K562 (cell line): ENCODE data around the gene ZFAND2A. TPM values are rescaled to one million over a fixed set of nuclear protein-coding genes. Genes with fewer than 3 reads are reported as not detected.

Experiments
- CHD2 ChIP-seq: IDR thresholded peaks from 2 replicates; pipeline ENCODE4 v1.6.1; 2011; ENCODE audit warnings: low read depth, low read length
- NR2F6 ChIP-seq: fragments of 450-650 bp; formaldehyde crosslinking; IDR thresholded peaks from 2 replicates; pipeline ENCODE4 v1.4.0; 2020; ENCODE audit warnings: mild to moderate bottlenecking
- RBM22 ChIP-seq: fragments of 200-400 bp; formaldehyde crosslinking; IDR thresholded peaks from 2 replicates; pipeline ENCODE4 v1.6.1; 2018; ENCODE audit warnings: low read length, low read depth; ENCODE audit not compliant: poor library complexity, severe bottlenecking
- SREBF2 ChIP-seq: sonication (generic); formaldehyde crosslinking; IDR thresholded peaks from 2 replicates; pipeline ENCODE4 v1.4.0; 2020; ENCODE audit warnings: mild to moderate bottlenecking, missing genetic modification reagents
- TCFL5 ChIP-seq: fragments of 250-450 bp; sonication (Bioruptor Pico); conservative IDR thresholded peaks from 2 replicates; pipeline ENCODE4 v1.6.1; 2021; ENCODE audit warnings: mild to moderate bottlenecking, moderate library complexity, matching md5 sums
- ZNF212 ChIP-seq: fragments of 450-650 bp; formaldehyde crosslinking; IDR thresholded peaks from 2 replicates; pipeline ENCODE4 v1.4.0; 2020; ENCODE audit warnings: mild to moderate bottlenecking
- ZNF707 ChIP-seq: fragments of 250-450 bp; sonication (Bioruptor Pico); conservative IDR thresholded peaks from 2 replicates; pipeline ENCODE4 v1.8.0; 2022; ENCODE audit warnings: inconsistent platforms, mild to moderate bottlenecking, moderate library complexity
- ZNF778 ChIP-seq: fragments of 450-650 bp; formaldehyde crosslinking; IDR thresholded peaks from 2 replicates; pipeline ENCODE4 v1.4.0; 2020; ENCODE audit warnings: mild to moderate bottlenecking, moderate library complexity
- polyA plus RNA-seq, 8 experiments: library from polyadenylated mRNA; depleted of rRNA in 4 of 8; stranded (reverse) in 5 of 8; unstranded in 3 of 8; fragments of >200 nt; fragmentation: Nextera tagmentation in 2 of 8; fragmentation: Illumina TruSeq in 1 of 8; extraction: Ambion mirVana in 2 of 8; extraction: Trizol in 1 of 8; gene quantifications; 2 replicates each; pipeline versions ENCODE4 v1.2.1 to v1.2.3, GENCODE V29; 2011 to 2014; ENCODE audit warnings: inconsistent platforms in 1 of 8, missing spikeins in 1 of 8
- total RNA-seq, 7 experiments: library from RNA; depleted of rRNA in 6 of 7; stranded (reverse); fragments of >200 nt in 6 of 7; fragmentation: Illumina TruSeq in 2 of 7; extraction: Trizol in 2 of 7; gene quantifications; 2 replicates each; pipeline versions ENCODE4 v1.2.1 to v1.2.3, GENCODE V29; 2011 to 2021; ENCODE audit warnings: low replicate concordance in 1 of 7
- TF ChIP-seq, protein P1 (sequence below), 2 experiments: fragments of 450-650 bp; IDR thresholded peaks; 2 replicates each; pipeline ENCODE4 v1.6.1; 2018; ENCODE audit warnings: mild to moderate bottlenecking in 2 of 2, low read depth in 1 of 2; ENCODE audit not compliant: partially characterized antibody in 2 of 2
- TF ChIP-seq, protein P2 (sequence below): fragments of 450-650 bp; IDR thresholded peaks from 2 replicates; pipeline ENCODE4 v1.6.1; 2016; ENCODE audit warnings: antibody characterized with exemption
- TF ChIP-seq, protein P3 (sequence below): fragments of 250-450 bp; sonication (Bioruptor Pico); IDR thresholded peaks from 2 replicates; pipeline ENCODE4 v1.5.0; 2022; ENCODE audit warnings: mild to moderate bottlenecking

Gene ZFAND2A
- total and polyA plus RNA-seq, 9 of the 15 experiments (the other 6 are each of a cell fraction or from before 2014, with no cell fraction given): 16.8 to 56.8 (median 26.1) TPM

DNA sequence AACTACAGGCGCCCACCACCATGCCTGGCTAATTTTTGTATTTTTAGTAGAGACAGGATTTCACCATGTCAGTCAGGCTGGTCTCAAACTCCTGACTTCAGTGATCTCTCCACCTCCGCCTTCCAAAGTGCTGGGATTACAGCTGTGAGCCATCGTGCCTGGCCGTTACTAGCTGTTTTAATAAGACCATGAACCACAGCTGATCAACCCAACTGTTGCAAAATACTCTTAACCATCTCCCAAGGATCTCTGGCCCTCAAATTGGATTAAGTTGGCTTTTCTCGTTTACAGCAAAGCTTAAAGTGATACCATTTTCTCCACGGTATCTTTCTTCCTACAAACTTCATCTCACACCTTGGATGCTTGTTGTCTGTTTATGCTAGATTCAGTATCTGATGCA is 18.3 kb downstream of the ZFAND2A start (continued):
- no peak for TF ChIP-seq TCFL5 (CRISPR knock-in tag)
- TF ChIP-seq NR2F6 (CRISPR knock-in tag): no peak
- no peak for TF ChIP-seq SREBF2
- no peak for TF ChIP-seq ZNF707 (CRISPR knock-in tag)
- TF ChIP-seq ZNF778 (CRISPR knock-in tag): no peak
- TF ChIP-seq ZNF212 (CRISPR knock-in tag): no peak
- TF ChIP-seq, protein P1, sequence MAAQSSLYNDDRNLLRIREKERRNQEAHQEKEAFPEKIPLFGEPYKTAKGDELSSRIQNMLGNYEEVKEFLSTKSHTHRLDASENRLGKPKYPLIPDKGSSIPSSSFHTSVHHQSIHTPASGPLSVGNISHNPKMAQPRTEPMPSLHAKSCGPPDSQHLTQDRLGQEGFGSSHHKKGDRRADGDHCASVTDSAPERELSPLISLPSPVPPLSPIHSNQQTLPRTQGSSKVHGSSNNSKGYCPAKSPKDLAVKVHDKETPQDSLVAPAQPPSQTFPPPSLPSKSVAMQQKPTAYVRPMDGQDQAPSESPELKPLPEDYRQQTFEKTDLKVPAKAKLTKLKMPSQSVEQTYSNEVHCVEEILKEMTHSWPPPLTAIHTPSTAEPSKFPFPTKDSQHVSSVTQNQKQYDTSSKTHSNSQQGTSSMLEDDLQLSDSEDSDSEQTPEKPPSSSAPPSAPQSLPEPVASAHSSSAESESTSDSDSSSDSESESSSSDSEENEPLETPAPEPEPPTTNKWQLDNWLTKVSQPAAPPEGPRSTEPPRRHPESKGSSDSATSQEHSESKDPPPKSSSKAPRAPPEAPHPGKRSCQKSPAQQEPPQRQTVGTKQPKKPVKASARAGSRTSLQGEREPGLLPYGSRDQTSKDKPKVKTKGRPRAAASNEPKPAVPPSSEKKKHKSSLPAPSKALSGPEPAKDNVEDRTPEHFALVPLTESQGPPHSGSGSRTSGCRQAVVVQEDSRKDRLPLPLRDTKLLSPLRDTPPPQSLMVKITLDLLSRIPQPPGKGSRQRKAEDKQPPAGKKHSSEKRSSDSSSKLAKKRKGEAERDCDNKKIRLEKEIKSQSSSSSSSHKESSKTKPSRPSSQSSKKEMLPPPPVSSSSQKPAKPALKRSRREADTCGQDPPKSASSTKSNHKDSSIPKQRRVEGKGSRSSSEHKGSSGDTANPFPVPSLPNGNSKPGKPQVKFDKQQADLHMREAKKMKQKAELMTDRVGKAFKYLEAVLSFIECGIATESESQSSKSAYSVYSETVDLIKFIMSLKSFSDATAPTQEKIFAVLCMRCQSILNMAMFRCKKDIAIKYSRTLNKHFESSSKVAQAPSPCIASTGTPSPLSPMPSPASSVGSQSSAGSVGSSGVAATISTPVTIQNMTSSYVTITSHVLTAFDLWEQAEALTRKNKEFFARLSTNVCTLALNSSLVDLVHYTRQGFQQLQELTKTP (IDR thresholded peaks at IDR 0.05; ENCODE audit: low read depth in 1 of 2, partially characterized antibody in 2 of 2): no peak
- TF ChIP-seq, protein P2, sequence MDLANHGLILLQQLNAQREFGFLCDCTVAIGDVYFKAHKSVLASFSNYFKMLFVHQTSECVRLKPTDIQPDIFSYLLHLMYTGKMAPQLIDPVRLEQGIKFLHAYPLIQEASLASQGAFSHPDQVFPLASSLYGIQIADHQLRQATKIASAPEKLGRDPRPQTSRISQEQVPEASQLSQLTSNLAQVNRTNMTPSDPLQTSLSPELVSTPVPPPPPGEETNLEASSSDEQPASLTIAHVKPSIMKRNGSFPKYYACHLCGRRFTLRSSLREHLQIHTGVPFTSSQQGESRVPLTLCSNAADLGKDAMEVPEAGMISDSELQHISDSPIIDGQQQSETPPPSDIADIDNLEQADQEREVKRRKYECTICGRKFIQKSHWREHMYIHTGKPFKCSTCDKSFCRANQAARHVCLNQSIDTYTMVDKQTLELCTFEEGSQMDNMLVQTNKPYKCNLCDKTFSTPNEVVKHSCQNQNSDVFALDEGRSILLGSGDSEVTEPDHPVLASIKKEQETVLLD: no peak
- no peak for TF ChIP-seq RBM22
- no peak for TF ChIP-seq CHD2
- TF ChIP-seq, protein P3, sequence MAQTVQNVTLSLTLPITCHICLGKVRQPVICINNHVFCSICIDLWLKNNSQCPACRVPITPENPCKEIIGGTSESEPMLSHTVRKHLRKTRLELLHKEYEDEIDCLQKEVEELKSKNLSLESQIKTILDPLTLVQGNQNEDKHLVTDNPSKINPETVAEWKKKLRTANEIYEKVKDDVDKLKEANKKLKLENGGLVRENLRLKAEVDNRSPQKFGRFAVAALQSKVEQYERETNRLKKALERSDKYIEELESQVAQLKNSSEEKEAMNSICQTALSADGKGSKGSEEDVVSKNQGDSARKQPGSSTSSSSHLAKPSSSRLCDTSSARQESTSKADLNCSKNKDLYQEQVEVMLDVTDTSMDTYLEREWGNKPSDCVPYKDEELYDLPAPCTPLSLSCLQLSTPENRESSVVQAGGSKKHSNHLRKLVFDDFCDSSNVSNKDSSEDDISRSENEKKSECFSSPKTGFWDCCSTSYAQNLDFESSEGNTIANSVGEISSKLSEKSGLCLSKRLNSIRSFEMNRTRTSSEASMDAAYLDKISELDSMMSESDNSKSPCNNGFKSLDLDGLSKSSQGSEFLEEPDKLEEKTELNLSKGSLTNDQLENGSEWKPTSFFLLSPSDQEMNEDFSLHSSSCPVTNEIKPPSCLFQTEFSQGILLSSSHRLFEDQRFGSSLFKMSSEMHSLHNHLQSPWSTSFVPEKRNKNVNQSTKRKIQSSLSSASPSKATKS: no peak
